IMR-90 (cell line): ENCODE data around the gene SCN1B. TPM values are rescaled to one million over a fixed set of nuclear protein-coding genes. Genes with fewer than 3 reads are reported as not detected.

Experiments used
- ATAC-seq: fragments of 200-7000 bp; cut with Tn5 transposase; 2 replicates; pipeline ENCODE4 v1.9.1; 2020; ENCODE audit warnings: low read depth, mild to moderate bottlenecking, moderate library complexity
- BruUV-seq: library from RNA; stranded (reverse); fragments of 400-500 nt; replicated peaks from 2 replicates; lab custom pipeline; 2021; lab: Mats Ljungman, UMichigan
- CTCF ChIA-PET: fragments of 300-600 bp; formaldehyde crosslinking; extraction: SDS; loops from one replicate; lab custom pipeline; 2021; ENCODE audit warnings: antibody characterized with exemption; lab: Yijun Ruan, JAX
- POLR2A ChIA-PET: fragments of 300-600 bp; sonication (Branson Sonifier 250); formaldehyde crosslinking; loops from one replicate; lab custom pipeline; 2022; ENCODE audit warnings: antibody characterized with exemption; ENCODE audit not compliant: unreplicated experiment; lab: Charles Lee
- DNase-seq: peaks from one replicate; pipeline ENCODE4 v3.0.0; 2013
- H2AFZ ChIP-seq: replicated peaks from 2 replicates; pipeline ENCODE3; 2013; ENCODE audit warnings: low read length, mild to moderate bottlenecking; ENCODE audit not compliant: poor library complexity
- H2AK5ac ChIP-seq: 2 replicates; pipeline ENCODE4 v1.6.1; 2013; ENCODE audit warnings: low read depth, low read length, inconsistent platforms
- H2AK9ac ChIP-seq: replicated peaks from 2 replicates; pipeline ENCODE3; 2013; ENCODE audit warnings: mild to moderate bottlenecking, low read depth, low read length, moderate library complexity; ENCODE audit not compliant: poor library complexity
- H2BK120ac ChIP-seq: 2 replicates; pipeline ENCODE4 v1.6.1; 2013; ENCODE audit warnings: low read depth, low read length, inconsistent platforms
- H2BK15ac ChIP-seq: 3 replicates; pipeline ENCODE4 v1.6.1; 2013; ENCODE audit warnings: low read depth, low read length, inconsistent platforms
- H2BK20ac ChIP-seq: 2 replicates; pipeline ENCODE4 v1.6.1; 2013; ENCODE audit warnings: low read depth, mild to moderate bottlenecking, inconsistent platforms, low read length, moderate library complexity
- H2BK5ac ChIP-seq: 2 replicates; pipeline ENCODE4 v1.6.1; 2013; ENCODE audit warnings: mild to moderate bottlenecking, low read depth, low read length, inconsistent platforms; ENCODE audit not compliant: poor library complexity, severe bottlenecking
- H3K14ac ChIP-seq: replicated peaks from 2 replicates; pipeline ENCODE4 v1.6.1; 2013; ENCODE audit warnings: low read depth, low read length, inconsistent platforms
- H3K18ac ChIP-seq: 2 replicates; pipeline ENCODE4 v1.6.1; 2013; ENCODE audit warnings: low read depth, low read length, control low read depth
- H3K23ac ChIP-seq: 2 replicates; pipeline ENCODE4 v1.6.1; 2013; ENCODE audit warnings: low read depth, low read length, inconsistent platforms
- H3K27ac ChIP-seq: 2 replicates; pipeline ENCODE4 v1.5.1; 2013; ENCODE audit warnings: mild to moderate bottlenecking, control low read depth, low read length; ENCODE audit not compliant: insufficient read depth
- H3K27me3 ChIP-seq: 2 replicates; pipeline ENCODE4 v1.6.1; 2013; ENCODE audit warnings: low read length; ENCODE audit not compliant: control insufficient read depth, insufficient read depth
- H3K36me3 ChIP-seq: 2 replicates; pipeline ENCODE4 v1.6.1; 2013; ENCODE audit warnings: low read length, mixed read lengths; ENCODE audit not compliant: control insufficient read depth, insufficient read depth
- H3K4ac ChIP-seq: 2 replicates; pipeline ENCODE4 v1.6.1; 2013; ENCODE audit warnings: low read depth, low read length, inconsistent platforms
- H3K4me1 ChIP-seq: 2 replicates; pipeline ENCODE4 v1.6.1; 2013; ENCODE audit warnings: low read length, mixed read lengths; ENCODE audit not compliant: control insufficient read depth, insufficient read depth
- H3K4me2 ChIP-seq: 2 replicates; pipeline ENCODE4 v1.6.1; 2013; ENCODE audit warnings: low read depth, mild to moderate bottlenecking, control low read depth, low read length, moderate library complexity
- H3K4me3 ChIP-seq: 2 replicates; pipeline ENCODE4 v1.5.1; 2013; ENCODE audit warnings: low read depth, mild to moderate bottlenecking, control low read depth, low read length, moderate library complexity; ENCODE audit not compliant: insufficient read depth
- H3K56ac ChIP-seq: 2 replicates; pipeline ENCODE4 v1.6.1; 2013; ENCODE audit warnings: low read length, inconsistent platforms; ENCODE audit not compliant: insufficient read depth; ENCODE audit errors: extremely low read depth
- H3K79me1 ChIP-seq, 2 experiments: 2 replicates each; pipeline ENCODE4 v1.6.1; 2013; ENCODE audit warnings: low read length in 2 of 2, inconsistent platforms in 1 of 2, low read depth in 1 of 2
- H3K9ac ChIP-seq: 2 replicates; pipeline ENCODE4 v1.6.1; 2013; ENCODE audit warnings: low read depth, low read length, control low read depth
- H3K9me1 ChIP-seq: 2 replicates; pipeline ENCODE4 v1.6.1; 2013; ENCODE audit warnings: low read length, inconsistent platforms; ENCODE audit not compliant: insufficient read depth
- H3K9me3 ChIP-seq: 2 replicates; pipeline ENCODE4 v1.6.1; 2013; ENCODE audit warnings: low read length; ENCODE audit not compliant: control insufficient read depth, insufficient read depth
- H4K20me1 ChIP-seq: 2 replicates; pipeline ENCODE4 v1.6.1; 2013; ENCODE audit warnings: low read length, inconsistent platforms; ENCODE audit not compliant: insufficient read depth
- H4K5ac ChIP-seq: 2 replicates; pipeline ENCODE4 v1.6.1; 2013; ENCODE audit warnings: mild to moderate bottlenecking, low read depth, low read length, control low read depth
- H4K8ac ChIP-seq, 2 experiments: 2 replicates each; pipeline ENCODE4 v1.6.1; 2013; ENCODE audit warnings: low read depth in 2 of 2, low read length in 2 of 2, control low read depth in 1 of 2, inconsistent platforms in 1 of 2
- H4K91ac ChIP-seq: 2 replicates; pipeline ENCODE4 v1.6.1; 2013; ENCODE audit warnings: low read depth, low read length, inconsistent platforms; ENCODE audit not compliant: insufficient read depth
- BHLHE40 ChIP-seq: fragments of 150-350 bp; IDR thresholded peaks from 2 replicates; pipeline ENCODE4 v1.6.1; 2016; ENCODE audit warnings: mild to moderate bottlenecking, low read depth, low read length
- CEBPB ChIP-seq: IDR thresholded peaks from 2 replicates; pipeline ENCODE4 v1.6.1; 2012; ENCODE audit warnings: low read depth, low read length, improper control_type of control experiment
- CHD1 ChIP-seq: IDR thresholded peaks from 2 replicates; pipeline ENCODE4 v1.6.1; 2012; ENCODE audit warnings: low read depth, low read length, improper control_type of control experiment
- CTCF ChIP-seq: conservative IDR thresholded peaks from 2 replicates; pipeline ENCODE4 v1.5.1; 2012; ENCODE audit warnings: mild to moderate bottlenecking, low read depth, low read length, improper control_type of control experiment
- FOS ChIP-seq: fragments of 150-350 bp; IDR thresholded peaks from 2 replicates; pipeline ENCODE4 v1.6.1; 2016; ENCODE audit warnings: low read depth, low read length
- MAFK ChIP-seq: IDR thresholded peaks from 2 replicates; pipeline ENCODE4 v1.6.1; 2012; ENCODE audit warnings: low read depth, low read length, improper control_type of control experiment
- MAZ ChIP-seq: IDR thresholded peaks from 2 replicates; pipeline ENCODE4 v1.6.1; 2012; ENCODE audit warnings: low read depth, mild to moderate bottlenecking, low read length, improper control_type of control experiment, moderate library complexity, borderline replicate concordance
- MXI1 ChIP-seq: IDR thresholded peaks from 2 replicates; pipeline ENCODE4 v1.6.1; 2012; ENCODE audit warnings: low read depth, mild to moderate bottlenecking, low read length, moderate library complexity, borderline replicate concordance
- NFE2L2 ChIP-seq: fragments of 150-350 bp; IDR thresholded peaks from 2 replicates; pipeline ENCODE4 v1.6.1; 2016; ENCODE audit warnings: low read depth, mild to moderate bottlenecking, low read length
- POLR2A ChIP-seq: IDR thresholded peaks from 2 replicates; pipeline ENCODE4 v1.6.1; 2012; ENCODE audit warnings: mild to moderate bottlenecking, low read depth, low read length
- RAD21 ChIP-seq: IDR thresholded peaks from 2 replicates; pipeline ENCODE4 v1.6.1; 2012; ENCODE audit warnings: low read length, improper control_type of control experiment
- RCOR1 ChIP-seq: IDR thresholded peaks from 2 replicates; pipeline ENCODE4 v1.6.1; 2012; ENCODE audit warnings: mild to moderate bottlenecking, low read length, improper control_type of control experiment; ENCODE audit not compliant: insufficient replicate concordance
- RFX5 ChIP-seq: IDR thresholded peaks from 2 replicates; pipeline ENCODE4 v1.8.0; 2012; ENCODE audit warnings: low read depth, mild to moderate bottlenecking, low read length, moderate library complexity
- SMC3 ChIP-seq: fragments of 150-350 bp; IDR thresholded peaks from 2 replicates; pipeline ENCODE4 v1.6.1; 2016; ENCODE audit warnings: low read depth, mild to moderate bottlenecking, antibody characterized with exemption, low read length, moderate library complexity
- USF2 ChIP-seq: fragments of 150-350 bp; IDR thresholded peaks from 2 replicates; pipeline ENCODE4 v1.6.1; 2017; ENCODE audit warnings: mild to moderate bottlenecking, antibody characterized with exemption, low read length, low read depth
- WGBS, 2 experiments: methylation state at CpG; one replicate each; pipeline versions ENCODE4 v1.1.5 to v1.1.7; 2013; ENCODE audit warnings: missing lambda C conversion rate in 2 of 2; ENCODE audit not compliant: insufficient read length in 1 of 2; ENCODE audit errors: extremely low coverage in 2 of 2; 5-methylcytosine and 5-hydroxymethylcytosine counted together
- dilution Hi-C: fragments of 300-500 bp; cut with HindIII; formaldehyde crosslinking; loops from one replicate; pipeline ENCODE4 v1.14.3; 2018; ENCODE audit warnings: low sequenced_read_pairs; ENCODE audit not compliant: unreplicated experiment
- in situ Hi-C: fragments of 300-500 bp; cut with MboI; formaldehyde crosslinking; loops from 3 replicates; pipeline ENCODE4 v1.14.3; 2019; ENCODE audit warnings: low sequenced_read_pairs, inconsistent platforms, mixed read lengths
- intact Hi-C: fragments of 100-400 bp; cut with micrococcal nuclease; formaldehyde crosslinking; loops from 2 replicates; pipeline ENCODE4 v1.10.0; 2022
- polyA plus RNA-seq, 3 experiments: library from polyadenylated mRNA; depleted of rRNA; stranded (reverse); fragments of >200 nt; gene quantifications; 2 replicates each; pipeline ENCODE4 v1.2.3, GENCODE V29; 2012; ENCODE audit warnings: low replicate concordance in 1 of 3
- total RNA-seq: library from RNA; depleted of rRNA; stranded (reverse); fragments of >200 nt; gene quantifications from 2 replicates; pipeline ENCODE4 v1.2.3, GENCODE V29; 2012
- TF ChIP-seq, protein P1 (sequence below): fragments of 150-350 bp; IDR thresholded peaks from 2 replicates; pipeline ENCODE4 v1.6.1; 2016; ENCODE audit warnings: low read depth, mild to moderate bottlenecking, low read length, moderate library complexity, borderline replicate concordance

Gene SCN1B
- total and polyA plus RNA-seq, 2 of the 4 experiments (the other 2 are of a cell fraction): 2.0 to 9.6 TPM

- no peak overlapping the region for H2AFZ ChIP-seq
- H3K18ac ChIP-seq: no peak overlapping the region
- no peak overlapping the region for H3K4me3 ChIP-seq
- no peak overlapping the region for H2BK20ac ChIP-seq
- H3K56ac ChIP-seq: no peak overlapping the region
- H3K79me1 ChIP-seq: peaks cover 0 to 4% of the 10 kb centered on the region in 2 experiments; a peak in 3 of 4 replicates
- no peak overlapping the region for H4K91ac ChIP-seq
- POLR2A ChIA-PET: no interaction called here
- no peak overlapping the region for H3K23ac ChIP-seq
- no peak overlapping the region for H2BK120ac ChIP-seq
- CTCF ChIA-PET: no interaction called here
- no TSS peak for BruUV-seq
- H2AK5ac ChIP-seq: no peak overlapping the region
- H3K9me1 ChIP-seq: no peaks in the 10 kb centered on the region
- H4K8ac ChIP-seq: no peak overlapping the region
- H2AK9ac ChIP-seq: no peak overlapping the region
- no peaks in the 10 kb centered on the region for H3K9me3 ChIP-seq
- TF ChIP-seq MXI1: no peak
- TF ChIP-seq CEBPB: no peak
- no peak for TF ChIP-seq POLR2A
- no peak for TF ChIP-seq NFE2L2
- TF ChIP-seq MAZ: no peak
- TF ChIP-seq USF2: no peak
- TF ChIP-seq CHD1: no peak
- TF ChIP-seq, protein P1, sequence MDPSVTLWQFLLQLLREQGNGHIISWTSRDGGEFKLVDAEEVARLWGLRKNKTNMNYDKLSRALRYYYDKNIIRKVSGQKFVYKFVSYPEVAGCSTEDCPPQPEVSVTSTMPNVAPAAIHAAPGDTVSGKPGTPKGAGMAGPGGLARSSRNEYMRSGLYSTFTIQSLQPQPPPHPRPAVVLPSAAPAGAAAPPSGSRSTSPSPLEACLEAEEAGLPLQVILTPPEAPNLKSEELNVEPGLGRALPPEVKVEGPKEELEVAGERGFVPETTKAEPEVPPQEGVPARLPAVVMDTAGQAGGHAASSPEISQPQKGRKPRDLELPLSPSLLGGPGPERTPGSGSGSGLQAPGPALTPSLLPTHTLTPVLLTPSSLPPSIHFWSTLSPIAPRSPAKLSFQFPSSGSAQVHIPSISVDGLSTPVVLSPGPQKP: no peak
- TF ChIP-seq SMC3: no peak
- TF ChIP-seq BHLHE40: no peak
- no peak for TF ChIP-seq FOS
- TF ChIP-seq MAFK: no peak
- TF ChIP-seq RAD21: no peak
- no peak for TF ChIP-seq RFX5
- no peak for TF ChIP-seq RCOR1
- TF ChIP-seq CTCF: no peak
- no peak overlapping the region for H3K4ac ChIP-seq
- WGBS, 2 experiments: 86% methylated on average over 1 of the region's 4 CpGs; no CpG with 5 or more reads in 1 of the 2 experiments
- no peak overlapping the region for H3K14ac ChIP-seq
- peaks cover 80% of the 10 kb centered on the region for H3K36me3 ChIP-seq
- H3K4me1 ChIP-seq: no peaks in the 10 kb centered on the region
- H4K20me1 ChIP-seq: no peaks in the 10 kb centered on the region
- no peak overlapping the region for H3K27ac ChIP-seq
- ATAC-seq (no peak), DNase-seq (no peak)
- H2BK5ac ChIP-seq: no peak overlapping the region
- no peaks in the 10 kb centered on the region for H3K27me3 ChIP-seq
- H3K4me2 ChIP-seq: no peak overlapping the region
- dilution Hi-C loops (no loop called here), intact Hi-C loops (no loop called here), in situ Hi-C loops (no loop called here)
- H3K9ac ChIP-seq: no peak overlapping the region
- no peak overlapping the region for H4K5ac ChIP-seq
- H2BK15ac ChIP-seq: no peak overlapping the region
Measured at GRCh38 chr19:35018379-35018778, 11.9 kb upstream of the SCN1B start.
